HG02870 (cell line): ENCODE measurements around the gene FSIP1.

Experiments used
- ATAC-seq: cut with Tn5 transposase; IDR thresholded peaks from one replicate; pipeline ENCODE4 v1.9.1; 2021; ENCODE audit warnings: mild to moderate bottlenecking, moderate library complexity; ENCODE audit not compliant: unreplicated experiment

The FSIP1 gene

DNA sequence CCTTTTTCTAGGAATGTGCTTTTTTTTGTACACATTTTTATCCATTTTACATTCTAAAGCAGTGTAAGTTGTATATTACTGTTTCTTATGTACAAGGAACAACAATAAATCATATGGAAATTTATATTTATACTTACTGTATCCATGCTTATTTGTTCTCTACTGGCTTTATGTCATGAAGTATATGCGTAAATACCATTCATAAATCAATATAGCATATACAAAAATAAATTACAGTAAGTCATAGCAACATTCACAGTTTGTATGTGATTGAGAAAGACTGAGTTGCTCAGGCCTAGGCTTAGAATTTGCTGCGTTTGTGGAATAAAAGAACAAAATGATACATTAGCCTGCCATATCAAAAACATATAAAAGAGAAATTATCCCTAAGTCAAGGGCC is 185.3 kb downstream of the FSIP1 start:
- no peak for ATAC-seq

DNA sequence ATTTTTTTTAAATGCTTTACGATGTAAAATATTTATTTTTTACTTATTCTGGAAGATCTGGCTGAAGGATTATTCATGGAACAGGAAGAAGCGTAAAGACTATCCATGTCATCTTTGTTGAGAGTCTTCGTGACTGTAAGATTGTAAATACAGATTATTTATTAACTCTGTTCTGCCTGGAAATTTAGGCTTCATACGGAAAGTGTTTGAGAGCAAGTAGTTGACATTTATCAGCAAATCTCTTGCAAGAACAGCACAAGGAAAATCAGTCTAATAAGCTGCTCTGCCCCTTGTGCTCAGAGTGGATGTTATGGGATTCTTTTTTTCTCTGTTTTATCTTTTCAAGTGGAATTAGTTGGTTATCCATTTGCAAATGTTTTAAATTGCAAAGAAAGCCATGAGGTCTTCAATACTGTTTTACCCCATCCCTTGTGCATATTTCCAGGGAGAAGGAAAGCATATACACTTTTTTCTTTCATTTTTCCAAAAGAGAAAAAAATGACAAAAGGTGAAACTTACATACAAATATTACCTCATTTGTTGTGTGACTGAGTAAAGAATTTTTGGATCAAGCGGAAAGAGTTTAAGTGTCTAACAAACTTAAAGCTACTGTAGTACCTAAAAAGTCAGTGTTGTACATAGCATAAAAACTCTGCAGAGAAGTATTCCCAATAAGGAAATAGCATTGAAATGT is 186.1 kb downstream of the FSIP1 start:
- ATAC-seq, result no peak

DNA sequence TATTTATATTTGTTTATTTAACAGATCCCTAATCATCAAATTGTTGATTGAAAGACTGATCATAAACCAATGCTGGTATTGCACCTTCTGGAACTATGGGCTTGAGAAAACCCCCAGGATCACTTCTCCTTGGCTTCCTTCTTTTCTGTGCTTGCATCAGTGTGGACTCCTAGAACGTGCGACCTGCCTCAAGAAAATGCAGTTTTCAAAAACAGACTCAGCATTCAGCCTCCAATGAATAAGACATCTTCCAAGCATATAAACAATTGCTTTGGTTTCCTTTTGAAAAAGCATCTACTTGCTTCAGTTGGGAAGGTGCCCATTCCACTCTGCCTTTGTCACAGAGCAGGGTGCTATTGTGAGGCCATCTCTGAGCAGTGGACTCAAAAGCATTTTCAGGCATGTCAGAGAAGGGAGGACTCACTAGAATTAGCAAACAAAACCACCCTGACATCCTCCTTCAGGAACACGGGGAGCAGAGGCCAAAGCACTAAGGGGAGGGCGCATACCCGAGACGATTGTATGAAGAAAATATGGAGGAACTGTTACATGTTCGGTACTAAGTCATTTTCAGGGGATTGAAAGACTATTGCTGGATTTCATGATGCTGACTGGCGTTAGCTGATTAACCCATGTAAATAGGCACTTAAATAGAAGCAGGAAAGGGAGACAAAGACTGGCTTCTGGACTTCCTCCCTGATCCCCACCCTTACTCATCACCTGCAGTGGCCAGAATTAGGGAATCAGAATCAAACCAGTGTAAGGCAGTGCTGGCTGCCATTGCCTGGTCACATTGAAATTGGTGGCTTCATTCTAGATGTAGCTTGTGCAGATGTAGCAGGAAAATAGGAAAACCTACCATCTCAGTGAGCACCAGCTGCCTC is 187.1 kb downstream of the FSIP1 start:
- ATAC-seq, result no peak

DNA sequence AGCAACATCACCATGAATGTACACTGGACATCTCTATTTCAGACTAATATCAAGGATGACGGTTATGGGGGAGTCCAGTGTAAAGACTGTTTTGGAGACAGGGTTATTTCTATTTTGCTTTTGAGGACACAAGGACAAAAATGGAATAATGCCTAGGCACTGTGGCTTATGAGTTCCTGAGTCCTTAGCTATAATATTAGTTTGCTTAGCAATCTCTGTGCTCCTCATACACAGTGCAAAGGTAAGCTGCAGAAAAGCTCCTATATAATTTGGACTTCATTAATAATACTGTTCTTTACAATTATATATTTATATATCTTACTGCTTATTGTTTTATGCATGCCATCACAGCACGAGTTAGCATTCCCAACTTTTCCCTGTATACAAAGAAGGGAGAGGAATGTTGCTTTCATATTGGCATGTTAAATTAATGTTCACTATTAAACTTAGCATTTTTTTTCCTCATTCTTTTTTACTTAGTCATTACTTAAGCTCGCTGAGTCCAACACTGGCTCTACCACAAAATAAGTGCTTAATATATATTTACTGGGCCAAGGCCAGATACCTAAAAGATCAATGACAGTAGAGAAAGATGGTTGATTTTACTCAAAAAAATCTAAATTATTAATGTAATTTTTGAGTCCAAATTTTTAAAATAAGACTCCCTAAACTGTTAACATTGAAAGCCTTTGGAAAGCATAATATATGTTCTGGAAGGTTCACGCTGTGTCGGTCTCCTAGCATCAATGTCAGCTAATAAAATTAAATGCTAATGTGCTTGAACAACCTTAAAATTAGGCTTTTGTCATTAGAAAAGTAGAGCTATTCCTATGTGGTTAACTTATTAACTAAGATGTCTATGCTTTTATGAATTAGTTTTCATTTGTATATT is 187.9 kb downstream of the FSIP1 start:
- no peak for ATAC-seq

DNA sequence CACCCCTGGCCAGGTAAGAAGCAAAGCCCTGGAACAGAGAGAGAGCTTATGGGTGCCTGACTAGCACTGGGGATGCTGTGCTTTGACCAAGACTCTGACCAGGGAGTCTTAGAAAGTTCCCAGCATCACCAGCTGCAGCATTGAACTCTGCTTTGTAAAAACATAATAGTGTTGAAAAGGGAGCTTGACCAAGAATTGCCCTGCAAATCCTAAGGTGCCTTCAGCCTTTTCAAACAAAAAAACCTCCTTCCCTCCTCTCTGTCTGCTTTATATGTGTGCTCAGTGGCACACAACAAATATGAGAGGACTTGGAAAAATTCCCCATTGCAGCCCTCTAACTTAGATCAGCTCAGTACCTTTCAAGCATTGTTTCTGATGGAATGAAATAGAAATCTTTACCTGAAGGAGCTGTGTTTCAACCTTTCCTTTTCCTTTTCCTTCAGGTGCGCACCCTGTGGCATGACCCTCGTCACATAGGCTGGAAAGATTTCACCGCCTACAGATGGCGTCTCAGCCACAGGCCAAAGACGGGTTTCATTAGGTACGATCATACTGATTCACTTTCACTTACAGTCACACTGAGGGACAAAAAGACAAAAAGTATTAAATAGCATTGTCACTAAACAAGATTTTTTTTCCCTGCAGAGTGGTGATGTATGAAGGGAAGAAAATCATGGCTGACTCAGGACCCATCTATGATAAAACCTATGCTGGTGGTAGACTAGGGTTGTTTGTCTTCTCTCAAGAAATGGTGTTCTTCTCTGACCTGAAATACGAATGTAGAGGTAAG is 188.8 kb downstream of the FSIP1 start:
- no peak for ATAC-seq

DNA sequence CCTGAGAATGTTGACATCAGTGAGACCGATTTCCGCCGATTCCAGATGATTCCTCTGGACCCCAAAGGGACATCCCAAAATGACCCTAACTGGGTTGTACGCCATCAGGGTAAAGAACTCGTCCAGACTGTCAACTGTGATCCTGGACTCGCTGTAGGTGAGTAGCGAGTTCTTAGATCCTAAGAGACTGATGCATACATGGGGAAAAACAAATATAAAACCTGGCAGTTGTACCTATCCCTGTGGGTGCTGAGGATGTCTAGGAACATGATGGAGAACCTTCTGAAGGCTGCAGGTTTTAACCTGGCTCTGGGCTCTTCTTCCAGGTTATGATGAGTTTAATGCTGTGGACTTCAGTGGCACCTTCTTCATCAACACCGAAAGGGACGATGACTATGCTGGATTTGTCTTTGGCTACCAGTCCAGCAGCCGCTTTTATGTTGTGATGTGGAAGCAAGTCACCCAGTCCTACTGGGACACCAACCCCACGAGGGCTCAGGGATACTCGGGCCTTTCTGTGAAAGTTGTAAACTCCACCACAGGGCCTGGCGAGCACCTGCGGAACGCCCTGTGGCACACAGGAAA is 189.5 kb downstream of the FSIP1 start:
- ATAC-seq, result no peak

DNA sequence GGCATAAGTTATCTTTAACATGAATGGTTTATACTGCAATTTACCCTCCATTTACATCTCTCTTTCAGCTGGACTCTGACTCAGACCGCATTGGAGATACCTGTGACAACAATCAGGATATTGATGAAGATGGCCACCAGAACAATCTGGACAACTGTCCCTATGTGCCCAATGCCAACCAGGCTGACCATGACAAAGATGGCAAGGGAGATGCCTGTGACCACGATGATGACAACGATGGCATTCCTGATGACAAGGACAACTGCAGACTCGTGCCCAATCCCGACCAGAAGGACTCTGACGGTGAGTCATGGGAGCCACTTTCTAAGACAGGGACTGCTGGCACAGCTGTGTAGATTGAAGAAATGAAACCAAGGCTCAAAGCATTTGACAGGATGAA is 190.1 kb downstream of the FSIP1 start:
- no peak for ATAC-seq

DNA sequence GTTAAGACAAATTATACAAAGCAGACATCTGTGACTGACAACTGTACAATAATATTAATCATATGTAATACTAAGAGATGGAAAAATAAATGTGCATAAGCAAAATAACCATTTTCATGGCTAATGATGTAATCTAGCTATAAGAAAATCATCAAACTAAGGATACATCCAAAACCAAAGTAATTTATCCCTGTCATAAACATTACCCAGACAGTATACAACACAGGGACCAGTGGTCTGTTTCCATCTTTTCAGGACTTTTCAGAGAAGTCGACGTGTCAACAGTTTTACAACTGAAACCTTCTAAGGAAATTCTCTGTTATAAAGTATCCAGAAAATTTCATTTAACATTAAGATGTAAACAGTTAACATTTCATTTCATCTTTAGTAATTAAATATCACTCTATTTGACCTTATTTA is 190.7 kb downstream of the FSIP1 start:
- no peak for ATAC-seq

DNA sequence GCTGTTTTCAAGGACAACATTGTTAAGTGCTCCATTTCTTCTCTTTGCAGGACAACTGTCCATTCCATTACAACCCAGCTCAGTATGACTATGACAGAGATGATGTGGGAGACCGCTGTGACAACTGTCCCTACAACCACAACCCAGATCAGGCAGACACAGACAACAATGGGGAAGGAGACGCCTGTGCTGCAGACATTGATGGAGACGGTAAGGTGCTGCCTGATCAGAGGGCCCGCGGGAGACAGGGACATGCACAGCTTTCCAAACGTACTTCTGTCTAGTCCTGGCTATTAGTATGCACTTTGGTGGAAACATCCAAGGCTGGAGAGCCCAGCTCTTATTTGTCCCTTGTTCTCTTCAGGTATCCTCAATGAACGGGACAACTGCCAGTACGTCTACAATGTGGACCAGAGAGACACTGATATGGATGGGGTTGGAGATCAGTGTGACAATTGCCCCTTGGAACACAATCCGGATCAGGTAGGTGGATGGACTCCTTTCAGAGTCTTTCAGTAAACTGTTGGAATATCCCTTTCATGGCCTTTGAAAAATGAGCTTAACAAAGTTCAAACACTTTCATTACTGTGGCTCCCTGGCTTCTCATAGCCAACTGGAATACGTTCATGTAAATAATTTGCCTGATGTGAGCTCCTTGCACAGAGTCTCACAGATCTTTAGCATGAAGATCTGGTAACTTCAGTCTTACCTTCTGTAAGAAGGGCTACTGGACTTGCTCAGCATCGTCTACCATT is 191.3 kb downstream of the FSIP1 start:
- ATAC-seq, result no peak

DNA sequence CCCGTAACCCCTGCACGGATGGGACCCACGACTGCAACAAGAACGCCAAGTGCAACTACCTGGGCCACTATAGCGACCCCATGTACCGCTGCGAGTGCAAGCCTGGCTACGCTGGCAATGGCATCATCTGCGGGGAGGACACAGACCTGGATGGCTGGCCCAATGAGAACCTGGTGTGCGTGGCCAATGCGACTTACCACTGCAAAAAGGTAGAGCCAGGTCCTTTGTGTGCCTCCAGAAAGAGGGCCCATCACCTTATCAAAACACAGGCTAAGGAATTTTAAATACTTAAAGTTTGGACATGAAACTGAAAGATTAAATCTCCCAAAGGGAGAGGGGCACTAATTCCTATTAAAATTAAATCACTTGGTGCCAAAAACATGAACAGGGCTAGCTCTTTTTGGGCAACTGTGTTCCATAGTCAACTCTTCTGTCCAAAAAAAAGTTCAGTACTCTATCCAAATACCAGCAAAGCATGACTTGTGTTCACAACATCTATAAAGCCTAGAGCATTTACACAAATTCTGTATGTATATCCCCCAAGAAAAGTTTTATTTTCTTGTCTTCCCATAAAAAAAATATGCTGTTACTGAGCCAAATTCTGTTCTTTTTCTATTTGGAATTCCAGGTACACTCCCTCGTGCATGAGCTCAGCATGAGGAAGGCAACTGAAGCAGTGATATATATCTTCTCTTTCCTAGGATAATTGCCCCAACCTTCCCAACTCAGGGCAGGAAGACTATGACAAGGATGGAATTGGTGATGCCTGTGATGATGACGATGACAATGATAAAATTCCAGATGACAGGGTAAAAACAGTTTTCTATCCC is 192.6 kb downstream of the FSIP1 start:
- ATAC-seq, result no peak

DNA sequence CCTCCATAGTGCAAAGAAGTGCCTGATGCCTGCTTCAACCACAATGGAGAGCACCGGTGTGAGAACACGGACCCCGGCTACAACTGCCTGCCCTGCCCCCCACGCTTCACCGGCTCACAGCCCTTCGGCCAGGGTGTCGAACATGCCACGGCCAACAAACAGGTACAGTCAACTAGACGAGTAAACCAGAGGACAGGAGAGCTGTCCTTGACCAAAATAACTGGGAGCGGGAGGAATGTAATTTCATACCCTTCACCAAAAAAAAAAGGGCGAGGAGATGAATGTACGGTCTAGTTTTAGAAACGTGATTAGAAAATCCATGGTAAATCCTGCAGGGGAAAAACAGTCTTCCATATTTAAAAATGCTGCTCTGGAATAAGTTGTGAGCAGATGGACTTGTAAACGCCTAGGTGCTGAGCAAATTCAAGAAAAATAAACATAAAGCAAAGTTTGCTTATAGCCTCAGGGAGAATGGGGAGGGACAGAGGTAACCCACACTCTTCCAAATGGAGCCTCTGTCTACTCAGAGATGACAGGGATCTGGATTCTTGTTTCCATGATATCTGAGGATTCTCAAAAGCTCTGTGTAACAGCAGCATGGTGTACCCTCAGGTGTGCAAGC is 193.3 kb downstream of the FSIP1 start:
- ATAC-seq, result no peak

DNA sequence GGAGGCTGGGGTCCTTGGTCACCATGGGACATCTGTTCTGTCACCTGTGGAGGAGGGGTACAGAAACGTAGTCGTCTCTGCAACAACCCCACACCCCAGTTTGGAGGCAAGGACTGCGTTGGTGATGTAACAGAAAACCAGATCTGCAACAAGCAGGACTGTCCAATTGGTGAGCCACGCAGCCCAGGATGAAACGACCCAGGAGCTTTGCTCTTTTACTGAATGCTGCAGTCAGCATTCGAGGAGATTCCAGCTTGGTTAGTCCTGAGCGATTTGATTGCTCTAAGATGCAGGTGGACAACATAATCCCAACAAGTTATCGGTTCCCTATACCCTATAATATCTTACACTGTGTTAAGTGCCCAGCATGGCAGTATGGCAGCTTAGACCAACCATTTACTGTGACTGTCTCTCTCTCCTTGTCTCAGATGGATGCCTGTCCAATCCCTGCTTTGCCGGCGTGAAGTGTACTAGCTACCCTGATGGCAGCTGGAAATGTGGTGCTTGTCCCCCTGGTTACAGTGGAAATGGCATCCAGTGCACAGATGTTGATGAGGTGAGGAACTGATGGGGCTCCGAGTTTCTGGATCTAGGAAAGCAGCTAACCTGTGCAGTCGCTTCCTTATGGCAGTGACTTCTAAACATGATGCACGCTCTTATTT is 194.0 kb downstream of the FSIP1 start:
- no peak for ATAC-seq

DNA sequence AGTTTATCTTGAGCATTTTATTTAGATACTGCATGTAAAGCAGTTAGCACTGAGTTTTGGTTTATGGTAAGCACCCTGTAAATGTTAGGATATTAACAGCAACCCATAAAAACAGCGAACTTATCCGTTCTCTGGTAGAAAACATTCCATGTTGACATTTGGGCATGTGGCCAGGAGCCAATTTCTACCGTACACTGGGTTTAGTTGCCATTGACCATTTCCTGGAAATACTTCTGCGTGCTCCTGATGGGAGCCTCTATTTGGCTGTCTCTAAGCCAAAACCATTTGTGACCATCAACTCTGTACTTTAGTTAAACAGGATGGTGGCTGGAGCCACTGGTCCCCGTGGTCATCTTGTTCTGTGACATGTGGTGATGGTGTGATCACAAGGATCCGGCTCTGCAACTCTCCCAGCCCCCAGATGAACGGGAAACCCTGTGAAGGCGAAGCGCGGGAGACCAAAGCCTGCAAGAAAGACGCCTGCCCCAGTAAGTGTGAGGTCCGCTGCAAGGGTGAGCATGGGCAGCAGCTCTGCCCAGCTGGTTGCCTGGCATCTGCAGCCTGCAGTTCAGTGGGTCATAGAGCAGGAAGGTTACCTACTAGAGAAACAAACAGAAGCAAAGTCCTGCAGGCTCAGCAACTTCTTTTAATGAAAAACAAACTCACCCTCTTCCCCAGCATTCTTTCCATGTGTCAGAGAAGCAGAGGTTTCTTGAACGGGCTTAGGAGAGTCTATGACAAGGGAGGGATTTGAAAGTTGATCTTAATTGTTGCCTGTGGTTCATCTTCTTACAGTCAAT is 194.7 kb downstream of the FSIP1 start:
- no peak for ATAC-seq

DNA sequence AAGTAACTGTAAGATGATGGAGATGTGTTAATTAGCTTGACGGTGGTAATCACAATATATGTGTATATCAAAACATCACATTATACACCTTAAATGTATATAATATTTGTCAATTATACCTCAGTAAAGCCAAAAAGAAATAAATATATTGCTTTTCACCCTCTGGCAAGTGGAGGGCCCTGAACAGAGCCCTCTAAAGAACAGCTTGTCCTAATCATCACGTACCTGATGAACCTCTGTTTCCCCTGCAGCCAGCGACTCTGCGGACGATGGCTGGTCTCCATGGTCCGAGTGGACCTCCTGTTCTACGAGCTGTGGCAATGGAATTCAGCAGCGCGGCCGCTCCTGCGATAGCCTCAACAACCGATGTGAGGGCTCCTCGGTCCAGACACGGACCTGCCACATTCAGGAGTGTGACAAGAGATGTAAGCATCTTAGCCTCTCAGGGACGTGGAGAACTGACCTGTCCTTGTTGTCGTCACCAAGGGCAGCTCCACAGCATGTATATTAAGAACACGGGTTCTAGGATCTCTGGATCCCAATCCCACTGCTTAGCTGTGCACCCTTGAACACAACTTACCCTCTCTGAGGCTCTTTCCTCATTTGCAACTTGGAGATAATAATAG is 195.4 kb downstream of the FSIP1 start:
- ATAC-seq, result no peak

DNA sequence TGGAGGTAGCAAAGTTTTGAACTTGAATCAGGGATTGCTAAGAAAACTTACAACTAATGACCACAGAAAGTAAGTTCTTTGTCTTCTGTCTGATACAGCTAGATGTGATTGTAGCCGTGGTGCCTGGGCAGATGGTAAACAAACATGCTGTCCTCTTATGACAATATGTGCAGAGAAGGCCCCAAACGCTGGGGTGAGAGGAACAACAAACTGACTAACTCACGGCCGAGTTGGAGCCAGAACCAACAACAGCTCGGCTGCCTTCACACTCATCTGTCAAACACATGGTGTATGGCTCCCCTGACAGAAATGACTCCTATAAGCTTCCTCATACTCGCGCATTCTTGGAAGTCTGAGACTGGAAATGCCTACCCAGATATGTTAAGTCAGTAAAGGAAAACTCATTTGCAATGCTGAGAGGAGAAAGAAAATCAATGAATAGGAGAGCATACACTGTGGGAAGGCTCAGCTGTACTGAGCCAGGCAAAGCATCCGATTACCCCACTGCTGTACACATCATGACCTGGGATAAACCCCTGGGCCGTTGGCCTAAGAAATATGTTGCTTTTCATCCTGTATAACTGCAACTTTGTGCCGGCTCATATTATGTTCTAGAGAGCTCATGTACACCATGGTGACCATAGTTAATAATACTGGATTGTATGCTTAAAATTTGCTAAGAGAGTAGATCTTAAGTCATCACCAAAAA is 196.1 kb downstream of the FSIP1 start:
- no peak for ATAC-seq

DNA sequence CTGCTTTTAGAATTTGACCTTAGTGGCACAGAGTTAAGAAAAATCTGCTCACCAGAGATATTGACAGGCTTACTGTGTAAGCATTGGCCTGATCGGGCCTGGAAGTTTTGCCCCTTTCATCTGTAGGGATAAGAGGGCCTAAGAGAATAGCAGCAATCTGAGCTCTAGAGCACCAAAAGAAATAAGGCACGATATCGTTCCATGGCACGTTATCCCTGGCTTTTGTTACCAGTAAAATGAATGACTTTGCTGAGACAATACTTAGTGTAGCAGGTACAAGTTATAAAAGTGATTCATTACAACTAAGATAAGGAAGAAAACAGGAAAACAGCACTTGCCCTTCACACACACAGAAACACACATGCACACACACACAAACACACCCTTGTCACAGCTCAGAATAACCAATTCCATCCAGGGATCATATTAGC is 196.8 kb downstream of the FSIP1 start:
- no peak for ATAC-seq
